ENCODE data around the gene IL17RA.

DNA sequence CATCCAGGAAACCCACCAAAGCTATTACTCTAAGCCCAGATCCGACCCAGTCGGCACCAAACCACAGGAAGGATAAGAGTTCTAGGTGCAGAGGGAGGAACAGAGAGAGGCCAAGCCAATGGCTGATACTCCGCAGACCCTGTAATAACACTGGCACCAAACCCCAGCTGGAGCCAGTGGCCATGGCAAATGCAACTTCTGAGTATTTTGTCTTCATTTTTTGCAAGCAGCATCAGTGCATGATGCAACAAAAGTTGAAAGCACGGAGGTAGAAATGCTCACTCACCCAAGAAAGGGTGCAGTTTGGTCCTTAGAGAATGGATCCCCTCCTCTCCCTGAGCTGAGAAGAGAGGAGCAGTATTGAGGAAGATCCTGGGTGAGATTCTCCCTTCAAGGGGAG is 33.5 kb downstream of the IL17RA start:
- no peak for TF ChIP-seq POLR2A (IDR thresholded peaks at IDR 0.05)
- TF ChIP-seq, protein P1, sequence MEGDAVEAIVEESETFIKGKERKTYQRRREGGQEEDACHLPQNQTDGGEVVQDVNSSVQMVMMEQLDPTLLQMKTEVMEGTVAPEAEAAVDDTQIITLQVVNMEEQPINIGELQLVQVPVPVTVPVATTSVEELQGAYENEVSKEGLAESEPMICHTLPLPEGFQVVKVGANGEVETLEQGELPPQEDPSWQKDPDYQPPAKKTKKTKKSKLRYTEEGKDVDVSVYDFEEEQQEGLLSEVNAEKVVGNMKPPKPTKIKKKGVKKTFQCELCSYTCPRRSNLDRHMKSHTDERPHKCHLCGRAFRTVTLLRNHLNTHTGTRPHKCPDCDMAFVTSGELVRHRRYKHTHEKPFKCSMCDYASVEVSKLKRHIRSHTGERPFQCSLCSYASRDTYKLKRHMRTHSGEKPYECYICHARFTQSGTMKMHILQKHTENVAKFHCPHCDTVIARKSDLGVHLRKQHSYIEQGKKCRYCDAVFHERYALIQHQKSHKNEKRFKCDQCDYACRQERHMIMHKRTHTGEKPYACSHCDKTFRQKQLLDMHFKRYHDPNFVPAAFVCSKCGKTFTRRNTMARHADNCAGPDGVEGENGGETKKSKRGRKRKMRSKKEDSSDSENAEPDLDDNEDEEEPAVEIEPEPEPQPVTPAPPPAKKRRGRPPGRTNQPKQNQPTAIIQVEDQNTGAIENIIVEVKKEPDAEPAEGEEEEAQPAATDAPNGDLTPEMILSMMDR (IDR thresholded peaks at IDR 0.05 in 8 of 11, conservative IDR thresholded peaks at IDR 0.05 in 3 of 11): no peak
